ENCODE measurements around the gene RSPO4. TPM values are rescaled to one million over a fixed set of nuclear protein-coding genes. Genes with fewer than 3 reads are reported as not detected.
A peak's percentile ranks its signal among the peaks of the same experiment; 100 is the strongest.

The RSPO4 gene
- total RNA-seq, 1 donor from 2014 or later: 0.34 TPM

- Histone ChIP-seq H3K9me3 (ENCODE audit: insufficient read depth, low read depth, low read length) (no peaks in the 10 kb centered on the region), H3K4me1 (ENCODE audit: insufficient read depth, low read length) (no peaks in the 10 kb centered on the region), H3K27ac (ENCODE audit: low read depth, low read length) (no peak overlapping the region), H4K20me1 (ENCODE audit: insufficient read depth, low read length) (no peaks in the 10 kb centered on the region), H3K27me3 (ENCODE audit: insufficient read depth, low read length) (no peaks in the 10 kb centered on the region), H2AFZ (ENCODE audit: low read depth, low read length) (peak overlapping the region; percentile 24), H3K4me2 (ENCODE audit: low read length) (no peak overlapping the region), H3K4me3 (ENCODE audit: insufficient read depth, low read depth, low read length) (no peak overlapping the region), H3K36me3 (ENCODE audit: insufficient read depth, low read length) (no peaks in the 10 kb centered on the region), H3K79me2 (ENCODE audit: insufficient read depth, low read length) (no peaks in the 10 kb centered on the region), H3K9ac (ENCODE audit: low read length) (no peak overlapping the region)
- DNase-seq (ENCODE audit: low read depth) (peak; percentile 11), FAIRE-seq (no peak)
- Mint-ChIP-seq H3K27ac (ENCODE audit: unreplicated experiment) (no peak overlapping the region), H3K9me3 (ENCODE audit: unreplicated experiment) (no peaks in the 10 kb centered on the region), H3K4me3 (ENCODE audit: unreplicated experiment) (no peak overlapping the region), H3K27me3 (ENCODE audit: low read depth, unreplicated experiment) (peaks cover 44% of the 10 kb centered on the region), H3K4me1 (ENCODE audit: low read depth, unreplicated experiment) (no peaks in the 10 kb centered on the region), H3K36me3 (ENCODE audit: low read depth, unreplicated experiment) (no peaks in the 10 kb centered on the region)
- TF ChIP-seq EZH2 (IDR thresholded peaks at IDR 0.05; ENCODE audit: insufficient read depth, low read length) (no peak), CTCF (IDR thresholded peaks at IDR 0.05; ENCODE audit: insufficient read depth, low read depth, low read length) (peak; percentile 81)
Measured at GRCh38 chr20:956330-956951, 45.7 kb downstream of the RSPO4 start.

- H3K4me2 ChIP-seq (ENCODE audit: low read length): no peak overlapping the region
- H3K27ac Mint-ChIP-seq (ENCODE audit: unreplicated experiment): no peak overlapping the region
- no peaks in the 10 kb centered on the region for H3K36me3 Mint-ChIP-seq (ENCODE audit: low read depth, unreplicated experiment)
- no peaks in the 10 kb centered on the region for H3K36me3 ChIP-seq (ENCODE audit: insufficient read depth, low read length)
- FAIRE-seq (no peak), DNase-seq (ENCODE audit: low read depth) (no peak)
- H3K4me3 ChIP-seq (ENCODE audit: insufficient read depth, low read depth, low read length): no peak overlapping the region
- no peak overlapping the region for H2AFZ ChIP-seq (ENCODE audit: low read depth, low read length)
- no peak for TF ChIP-seq CTCF (IDR thresholded peaks at IDR 0.05; ENCODE audit: insufficient read depth, low read depth, low read length)
- H3K4me1 Mint-ChIP-seq (ENCODE audit: low read depth, unreplicated experiment): no peaks in the 10 kb centered on the region
- no peaks in the 10 kb centered on the region for H3K27me3 ChIP-seq (ENCODE audit: insufficient read depth, low read length)
- no peaks in the 10 kb centered on the region for H3K4me1 ChIP-seq (ENCODE audit: insufficient read depth, low read length)
- H3K9ac ChIP-seq (ENCODE audit: low read length): no peak overlapping the region
- H3K27ac ChIP-seq (ENCODE audit: low read depth, low read length): no peak overlapping the region
- H3K9me3 Mint-ChIP-seq (ENCODE audit: unreplicated experiment): no peaks in the 10 kb centered on the region
- no peaks in the 10 kb centered on the region for H4K20me1 ChIP-seq (ENCODE audit: insufficient read depth, low read length)
- peaks cover 38% of the 10 kb centered on the region for H3K27me3 Mint-ChIP-seq (ENCODE audit: low read depth, unreplicated experiment)
- H3K79me2 ChIP-seq (ENCODE audit: insufficient read depth, low read length): no peaks in the 10 kb centered on the region
- no peak overlapping the region for H3K4me3 Mint-ChIP-seq (ENCODE audit: unreplicated experiment)
- no peaks in the 10 kb centered on the region for H3K9me3 ChIP-seq (ENCODE audit: insufficient read depth, low read depth, low read length)
Measured at GRCh38 chr20:955656-956055, 46.5 kb downstream of the RSPO4 start.

GRCh38 chr20:955111-955510 is 47.0 kb downstream of the RSPO4 start:
- Mint-ChIP-seq H3K27ac (ENCODE audit: unreplicated experiment) (no peak overlapping the region), H3K4me3 (ENCODE audit: unreplicated experiment) (no peak overlapping the region), H3K27me3 (ENCODE audit: low read depth, unreplicated experiment) (peaks cover 36% of the 10 kb centered on the region), H3K4me1 (ENCODE audit: low read depth, unreplicated experiment) (no peaks in the 10 kb centered on the region), H3K9me3 (ENCODE audit: unreplicated experiment) (no peaks in the 10 kb centered on the region), H3K36me3 (ENCODE audit: low read depth, unreplicated experiment) (no peaks in the 10 kb centered on the region)
- no peak for TF ChIP-seq CTCF (IDR thresholded peaks at IDR 0.05; ENCODE audit: insufficient read depth, low read depth, low read length)
- TF ChIP-seq EZH2 (IDR thresholded peaks at IDR 0.05; ENCODE audit: insufficient read depth, low read length): no peak
- Histone ChIP-seq H3K4me3 (ENCODE audit: insufficient read depth, low read depth, low read length) (no peak overlapping the region), H3K27ac (ENCODE audit: low read depth, low read length) (no peak overlapping the region), H2AFZ (ENCODE audit: low read depth, low read length) (no peak overlapping the region), H3K27me3 (ENCODE audit: insufficient read depth, low read length) (no peaks in the 10 kb centered on the region), H3K9ac (ENCODE audit: low read length) (no peak overlapping the region), H3K4me2 (ENCODE audit: low read length) (no peak overlapping the region), H3K36me3 (ENCODE audit: insufficient read depth, low read length) (no peaks in the 10 kb centered on the region), H3K9me3 (ENCODE audit: insufficient read depth, low read depth, low read length) (no peaks in the 10 kb centered on the region), H3K4me1 (ENCODE audit: insufficient read depth, low read length) (no peaks in the 10 kb centered on the region), H4K20me1 (ENCODE audit: insufficient read depth, low read length) (no peaks in the 10 kb centered on the region), H3K79me2 (ENCODE audit: insufficient read depth, low read length) (no peaks in the 10 kb centered on the region)
- no peak for DNase-seq (ENCODE audit: low read depth)
- no peak for FAIRE-seq
